ENCODE data around the gene TRAPPC10.

DNA sequence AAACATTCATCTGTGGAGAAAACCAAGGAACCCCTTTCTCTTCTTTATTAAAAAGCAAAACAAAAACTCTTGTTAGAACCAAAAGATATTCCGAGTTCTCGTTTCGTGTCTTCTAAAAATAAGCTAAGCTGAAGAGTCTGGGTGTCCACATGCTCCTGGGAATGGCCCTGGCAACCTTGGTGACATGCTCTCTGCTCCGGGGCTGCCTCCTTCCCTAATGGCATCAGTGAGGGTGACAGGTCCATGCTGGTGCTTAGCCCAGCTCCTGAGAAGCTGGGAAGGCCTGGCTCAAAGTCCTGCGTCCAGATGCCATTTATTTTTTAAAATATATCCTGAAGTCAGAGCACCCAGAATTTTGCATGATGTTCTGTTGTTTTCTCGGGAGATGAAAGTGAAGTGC is 24.6 kb upstream of the TRAPPC10 start:
- TF ChIP-seq CTCF (IDR thresholded peaks at IDR 0.05) (no peak), POLR2A (IDR thresholded peaks at IDR 0.05) (no peak)
